IPS DF 6.9 (cell line): ENCODE data around the gene ANO7.

Source experiments
- DNase-seq: peaks from one replicate; pipeline ENCODE4 v3.0.0-alpha.2; 2013; ENCODE audit warnings: low read depth, low spot score
- H3K27ac ChIP-seq: one replicate; pipeline ENCODE4 v1.5.1; 2013; ENCODE audit warnings: low read length, control low read depth
- H3K27me3 ChIP-seq: 2 replicates; pipeline ENCODE4 v1.6.1; 2013; ENCODE audit warnings: mild to moderate bottlenecking, low read length; ENCODE audit not compliant: control insufficient read depth, insufficient read depth
- H3K36me3 ChIP-seq: 2 replicates; pipeline ENCODE4 v1.6.1; 2013; ENCODE audit warnings: low read length; ENCODE audit not compliant: control insufficient read depth, insufficient read depth
- H3K4me1 ChIP-seq: 2 replicates; pipeline ENCODE4 v1.6.1; 2013; ENCODE audit warnings: low read length; ENCODE audit not compliant: control insufficient read depth, insufficient read depth
- H3K4me3 ChIP-seq: 2 replicates; pipeline ENCODE4 v1.5.1; 2013; ENCODE audit warnings: mild to moderate bottlenecking, low read length
- H3K9me3 ChIP-seq: 2 replicates; pipeline ENCODE4 v1.6.1; 2013; ENCODE audit warnings: low read length, inconsistent platforms; ENCODE audit not compliant: control insufficient read depth, insufficient read depth
- WGBS: extraction: QIAGEN DNeasy Blood & Tissue Kit; methylation state at CpG from one replicate; pipeline ENCODE4 v1.1.7; 2013; ENCODE audit warnings: mixed read lengths, missing lambda C conversion rate; ENCODE audit not compliant: insufficient read length, insufficient coverage; 5-methylcytosine and 5-hydroxymethylcytosine counted together

ANO7 gene

DNA sequence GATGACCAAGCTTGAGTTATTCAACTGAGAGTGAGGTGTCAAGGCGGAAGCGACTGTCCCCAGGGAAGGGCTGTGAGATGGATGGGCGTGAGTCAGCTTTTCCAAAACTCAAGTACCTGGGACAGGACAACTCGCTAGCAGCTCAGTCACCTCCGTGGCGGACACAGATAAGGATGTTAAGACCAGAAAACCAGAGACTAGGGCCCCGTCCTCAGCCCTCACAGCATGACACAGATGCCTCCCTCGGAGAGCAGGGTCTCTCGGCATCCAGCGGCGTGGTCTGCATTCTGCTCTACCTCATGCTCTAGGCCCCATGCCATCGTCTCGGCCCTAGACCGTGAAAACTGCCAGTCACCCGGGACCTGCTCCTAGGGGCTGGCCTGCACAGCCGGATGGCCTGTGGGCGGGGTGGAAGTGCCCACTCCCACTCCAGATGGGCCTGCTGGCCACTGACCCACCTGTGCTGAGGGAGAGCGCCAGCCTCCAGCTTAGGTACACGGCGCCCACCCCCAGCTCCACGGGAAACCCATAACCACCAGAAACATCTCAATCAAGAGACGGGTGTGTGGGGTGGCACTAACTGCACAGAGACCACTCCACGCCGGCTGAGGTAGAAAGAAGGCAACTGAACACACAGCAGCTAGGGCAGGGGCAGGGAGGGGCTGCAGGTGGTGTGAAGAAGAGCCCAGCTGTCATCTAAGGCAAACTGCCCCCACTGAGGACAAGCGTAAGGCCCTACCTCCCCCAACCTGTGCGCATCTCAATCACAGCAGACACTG is 39.8 kb downstream of the ANO7 start:
- WGBS, result no CpG with 5 or more reads among the region's 26 CpGs
- no peak for DNase-seq
- Histone ChIP-seq H3K4me3 (no peak overlapping the region), H3K27me3 (no peaks in the 10 kb centered on the region), H3K27ac (no peak overlapping the region), H3K9me3 (no peaks in the 10 kb centered on the region), H3K4me1 (no peaks in the 10 kb centered on the region), H3K36me3 (peaks cover 32% of the 10 kb centered on the region)

DNA sequence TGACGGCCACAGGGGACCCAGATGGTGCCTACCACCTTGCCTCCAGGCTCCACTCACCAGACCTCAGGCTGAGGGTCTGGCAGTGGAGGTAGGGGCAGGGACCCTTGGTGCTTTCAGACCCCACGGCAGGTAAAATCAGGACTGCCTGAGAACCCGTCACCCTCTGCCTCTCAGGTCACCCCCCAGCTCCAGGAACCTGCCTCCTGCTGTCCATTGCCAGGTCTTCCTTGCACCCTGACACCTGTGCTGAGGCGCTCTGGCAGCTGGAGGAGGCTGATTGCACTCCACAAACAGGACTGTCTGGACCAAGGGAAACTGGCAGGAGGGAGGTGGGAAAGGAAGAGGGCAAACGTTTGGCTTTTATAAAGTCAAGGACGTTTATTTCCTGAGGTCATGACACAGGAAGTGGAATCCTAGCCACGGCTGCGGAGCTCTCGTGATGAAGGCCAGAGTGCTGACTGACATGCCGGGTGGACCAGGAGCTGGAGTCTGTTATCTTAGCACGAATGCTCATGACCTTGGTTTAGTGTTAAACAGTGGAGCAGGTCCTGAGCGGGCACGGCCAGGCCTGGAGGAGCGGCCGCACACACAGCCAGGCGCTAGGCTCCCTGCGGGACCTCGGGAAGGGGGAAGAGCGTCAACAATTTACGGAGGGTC is 40.5 kb downstream of the ANO7 start:
- Histone ChIP-seq H3K4me3 (no peak overlapping the region), H3K36me3 (peaks cover 38% of the 10 kb centered on the region), H3K27me3 (no peaks in the 10 kb centered on the region), H3K9me3 (no peaks in the 10 kb centered on the region), H3K27ac (no peak overlapping the region), H3K4me1 (no peaks in the 10 kb centered on the region)
- WGBS, result no CpG with 5 or more reads among the region's 20 CpGs
- DNase-seq, result no peak

DNA sequence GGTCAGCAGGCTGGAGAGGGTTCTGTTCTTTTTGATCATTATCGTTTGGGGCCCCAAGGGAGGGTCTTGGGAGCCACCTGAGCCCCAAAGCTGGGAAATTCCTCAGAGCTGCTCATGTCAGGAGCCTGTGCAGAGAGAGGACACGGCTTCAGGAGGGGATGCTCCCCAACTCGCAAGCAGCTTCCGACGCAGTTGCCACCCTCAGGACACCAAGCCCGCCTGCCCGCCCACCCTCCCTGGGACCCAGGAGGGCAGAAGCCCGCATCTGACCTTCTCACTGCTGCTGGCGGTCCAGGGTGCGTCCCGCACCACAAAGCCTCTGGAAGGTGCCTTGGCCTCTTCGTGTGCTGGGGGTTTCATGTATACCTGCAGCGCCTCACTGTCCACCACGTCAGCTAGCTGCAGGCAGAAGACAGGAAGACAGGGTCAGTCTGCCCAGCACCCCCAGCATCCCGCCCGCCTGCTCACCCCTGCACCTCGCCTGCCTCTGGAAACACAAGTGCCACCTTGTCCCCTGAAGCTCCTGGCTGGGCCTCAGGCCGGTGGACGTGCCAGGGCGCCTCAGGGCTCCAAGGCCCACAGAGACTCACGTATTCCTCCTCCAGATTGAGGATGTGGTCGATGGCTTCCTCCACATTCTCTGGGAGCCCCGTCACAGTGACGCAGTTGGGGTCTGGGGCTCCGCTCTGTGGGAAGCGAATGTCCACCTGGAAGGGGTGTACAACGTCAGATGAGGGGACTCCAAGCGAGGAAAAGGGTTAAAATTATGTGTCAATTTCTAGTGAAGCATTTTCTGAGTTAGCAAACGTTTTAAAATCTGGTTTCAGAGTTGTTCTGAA is 41.3 kb downstream of the ANO7 start:
- no peak for DNase-seq
- no peaks in the 10 kb centered on the region for H3K9me3 ChIP-seq
- no peaks in the 10 kb centered on the region for H3K4me1 ChIP-seq
- no peak overlapping the region for H3K4me3 ChIP-seq
- no peak overlapping the region for H3K27ac ChIP-seq
- peaks cover 41% of the 10 kb centered on the region for H3K36me3 ChIP-seq
- WGBS, result no CpG with 5 or more reads among the region's 29 CpGs
- H3K27me3 ChIP-seq, result no peaks in the 10 kb centered on the region

DNA sequence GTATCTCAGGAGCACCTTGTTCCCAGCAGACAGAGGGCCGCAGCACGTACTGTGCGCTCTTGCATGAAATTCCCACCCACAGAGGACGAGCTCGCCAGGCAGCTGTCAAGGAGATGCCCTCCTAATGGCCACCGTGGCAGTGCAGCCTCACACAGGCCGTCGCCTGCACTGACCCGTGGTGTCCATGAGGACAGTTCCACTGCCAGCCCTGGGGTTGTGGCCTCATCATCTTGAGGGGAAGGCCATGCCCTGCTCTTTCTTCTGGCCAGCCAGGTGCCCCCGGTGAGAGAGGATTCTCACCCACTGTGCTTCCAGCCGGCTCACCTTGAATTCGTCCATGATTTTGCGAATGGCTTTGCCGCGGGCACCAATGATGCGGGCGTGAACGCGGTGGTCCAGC is 42.0 kb downstream of the ANO7 start:
- no CpG with 5 or more reads among the region's 19 CpGs for WGBS
- peaks cover 47% of the 10 kb centered on the region for H3K36me3 ChIP-seq

DNA sequence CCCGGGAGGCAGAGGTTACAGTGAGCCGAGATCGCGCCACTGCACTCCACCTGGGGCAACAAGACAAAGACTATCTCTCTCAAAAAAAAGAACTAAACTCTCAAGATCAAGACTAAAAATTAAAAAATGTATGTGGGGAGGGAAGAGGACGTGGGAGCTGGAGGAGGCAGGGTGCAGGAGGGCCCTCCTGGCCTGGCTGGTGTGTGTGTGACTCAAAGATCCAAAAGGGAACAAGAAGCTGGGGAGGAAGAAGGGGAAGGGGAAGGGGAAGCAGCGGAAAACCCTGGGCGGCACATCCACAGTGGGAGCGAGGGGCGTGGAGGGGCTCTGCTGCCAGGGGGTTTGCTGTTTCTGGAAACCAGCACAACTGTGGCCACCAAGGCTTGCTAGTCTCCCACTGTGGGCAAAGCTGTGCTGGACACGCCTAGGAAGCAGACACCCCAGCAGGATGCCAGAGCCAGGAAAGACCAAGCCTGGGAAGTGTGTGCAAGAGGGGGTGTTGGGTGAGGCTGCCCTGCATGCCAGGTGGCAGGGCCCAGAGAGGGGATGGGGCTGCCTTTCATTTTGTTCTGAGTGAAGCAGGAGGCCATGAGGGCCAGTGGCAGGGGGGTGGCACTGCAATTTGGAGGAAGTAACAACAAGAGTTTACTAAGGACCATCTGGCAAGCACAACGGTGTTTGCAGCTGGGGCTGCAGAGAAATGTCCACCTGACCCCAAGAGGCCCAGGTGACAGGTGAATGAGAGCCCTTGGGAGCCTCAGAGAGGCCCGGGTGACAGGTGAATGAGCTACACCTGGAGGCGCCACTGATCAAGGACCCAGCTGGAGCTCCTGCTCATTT is 44.5 kb downstream of the ANO7 start:
- Histone ChIP-seq H3K4me3 (no peak overlapping the region), H3K4me1 (no peaks in the 10 kb centered on the region), H3K36me3 (peaks cover 61% of the 10 kb centered on the region), H3K27ac (no peak overlapping the region), H3K27me3 (no peaks in the 10 kb centered on the region), H3K9me3 (no peaks in the 10 kb centered on the region)
- whole genome bisulfite sequencing, result no CpG with 5 or more reads among the region's 13 CpGs
- no peak for DNase-seq

More for the DNA sequence above, 42.0 kb downstream of the ANO7 start:
- no peak overlapping the region for H3K4me3 ChIP-seq
- DNase-seq, result no peak
- H3K27me3 ChIP-seq, result no peaks in the 10 kb centered on the region
- no peaks in the 10 kb centered on the region for H3K9me3 ChIP-seq
- H3K4me1 ChIP-seq, result no peaks in the 10 kb centered on the region
- no peak overlapping the region for H3K27ac ChIP-seq

DNA sequence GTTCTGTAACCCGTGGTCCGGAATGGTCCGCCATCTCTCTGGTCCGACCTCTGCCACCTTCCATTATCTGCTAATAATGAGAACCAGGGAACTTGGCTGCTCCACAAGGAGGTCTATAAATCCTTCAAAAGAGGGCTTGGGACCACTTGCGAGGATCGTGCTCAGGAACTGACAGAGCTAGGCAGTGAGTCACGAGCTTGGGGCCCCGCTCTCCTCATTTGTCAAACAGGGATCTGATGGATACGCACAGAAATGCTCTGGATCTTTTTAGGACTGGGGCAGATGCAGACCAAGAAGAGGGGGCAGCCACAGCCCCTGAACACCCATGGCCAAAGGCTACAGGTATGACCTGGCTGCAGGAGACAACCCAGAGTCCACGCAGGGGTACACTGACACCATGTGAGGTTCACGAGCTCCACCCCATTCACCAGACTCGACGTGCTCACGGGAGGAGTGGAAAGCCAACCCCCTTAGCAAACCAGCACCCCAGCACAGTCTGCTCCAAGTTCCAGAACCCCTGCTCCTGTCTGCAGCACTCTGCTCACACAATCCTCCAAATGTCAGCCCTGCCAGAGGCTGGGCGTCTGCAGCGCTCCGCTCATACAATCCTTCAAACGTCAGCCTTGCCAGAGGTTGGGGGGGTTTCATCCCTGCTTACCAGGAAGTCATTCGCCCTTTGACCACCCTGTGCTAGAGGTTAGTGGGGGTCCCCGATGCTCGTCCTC is 45.8 kb downstream of the ANO7 start:
- Histone ChIP-seq H3K9me3 (no peaks in the 10 kb centered on the region), H3K4me1 (no peaks in the 10 kb centered on the region), H3K27ac (no peak overlapping the region), H3K4me3 (no peak overlapping the region), H3K27me3 (no peaks in the 10 kb centered on the region), H3K36me3 (peaks cover 63% of the 10 kb centered on the region)
- WGBS, result no CpG with 5 or more reads among the region's 21 CpGs
- DNase-seq, result no peak

DNA sequence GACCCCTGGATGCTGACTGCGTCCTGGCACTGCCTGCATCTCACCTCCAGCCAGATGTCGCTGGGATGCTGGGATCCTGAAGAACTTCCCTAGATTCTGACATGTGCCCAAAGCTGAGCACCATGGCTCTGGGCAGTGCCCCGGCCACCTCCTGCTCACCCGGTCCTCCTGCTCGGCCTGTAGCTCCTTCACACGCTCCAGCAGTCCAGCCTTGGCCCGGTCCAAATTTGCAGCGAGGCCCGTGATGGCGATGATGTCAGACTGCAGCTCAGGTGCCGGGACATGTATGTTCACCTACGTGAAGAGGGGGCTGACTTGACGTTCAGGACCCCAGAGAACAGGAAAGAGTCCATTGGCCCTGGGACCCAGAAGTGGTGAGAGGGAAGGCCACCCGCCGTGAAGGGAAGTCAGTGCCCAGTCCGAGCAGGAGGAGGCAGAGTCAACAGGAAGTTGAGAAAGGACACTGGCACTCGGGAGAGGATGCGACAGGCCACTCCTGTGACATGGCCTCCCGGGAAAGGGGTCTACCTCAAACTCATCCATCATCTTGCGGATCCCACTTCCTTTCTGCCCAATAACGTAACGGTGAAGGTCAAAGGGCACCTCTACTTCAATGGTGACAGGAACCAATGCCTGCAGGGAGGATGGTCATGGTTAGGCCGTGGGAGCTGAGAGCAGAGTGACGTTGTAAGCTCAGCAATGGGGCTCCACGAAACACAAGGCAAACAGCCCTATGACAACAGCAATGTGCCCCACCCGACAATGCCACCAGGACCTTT is 46.7 kb downstream of the ANO7 start:
- Histone ChIP-seq H3K4me1 (no peaks in the 10 kb centered on the region), H3K27ac (no peak overlapping the region), H3K9me3 (no peaks in the 10 kb centered on the region), H3K4me3 (no peak overlapping the region), H3K36me3 (peaks cover 66% of the 10 kb centered on the region), H3K27me3 (no peaks in the 10 kb centered on the region)
- WGBS, result no CpG with 5 or more reads among the region's 26 CpGs
- no peak for DNase-seq

DNA sequence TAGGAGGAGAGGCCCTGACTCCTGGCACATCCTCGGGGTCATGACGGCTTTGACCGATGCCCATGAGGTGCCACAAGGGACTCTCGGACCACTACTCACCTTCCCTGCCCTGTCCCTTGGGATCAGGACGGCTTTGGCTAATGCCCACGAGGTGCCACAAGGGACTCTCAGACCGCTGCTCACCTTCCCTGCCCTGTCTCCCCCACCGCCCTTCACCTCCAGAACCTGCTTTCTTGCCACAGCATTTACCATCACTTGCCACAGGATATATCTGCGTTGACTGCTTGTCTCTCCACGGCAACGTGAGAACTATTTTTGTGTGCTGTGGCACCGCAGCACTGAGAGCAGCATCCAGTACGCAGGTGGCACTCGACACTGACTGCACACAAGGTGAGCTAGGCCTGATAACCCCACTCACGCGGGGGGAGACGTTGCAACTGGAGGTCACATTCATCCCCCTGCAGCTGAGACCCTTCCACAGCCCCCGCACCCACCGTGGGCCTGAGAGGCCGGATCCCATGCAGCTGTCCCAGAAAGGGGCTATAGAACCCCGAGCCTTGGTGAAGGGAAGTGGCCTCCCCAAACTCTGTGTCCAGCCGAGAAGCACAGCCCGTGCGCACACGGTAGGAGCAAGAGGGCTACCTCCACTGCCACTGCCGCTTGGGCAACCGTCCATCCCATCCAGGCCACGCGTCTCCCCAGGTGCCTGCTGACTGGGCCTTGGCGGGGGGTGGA is 47.5 kb downstream of the ANO7 start:
- WGBS, result no CpG with 5 or more reads among the region's 30 CpGs
- no peaks in the 10 kb centered on the region for H3K4me1 ChIP-seq
- H3K4me3 ChIP-seq, result no peak overlapping the region
- H3K27me3 ChIP-seq, result no peaks in the 10 kb centered on the region
- H3K27ac ChIP-seq, result no peak overlapping the region
- no peaks in the 10 kb centered on the region for H3K9me3 ChIP-seq
- peaks cover 68% of the 10 kb centered on the region for H3K36me3 ChIP-seq
- DNase-seq, result no peak

DNA sequence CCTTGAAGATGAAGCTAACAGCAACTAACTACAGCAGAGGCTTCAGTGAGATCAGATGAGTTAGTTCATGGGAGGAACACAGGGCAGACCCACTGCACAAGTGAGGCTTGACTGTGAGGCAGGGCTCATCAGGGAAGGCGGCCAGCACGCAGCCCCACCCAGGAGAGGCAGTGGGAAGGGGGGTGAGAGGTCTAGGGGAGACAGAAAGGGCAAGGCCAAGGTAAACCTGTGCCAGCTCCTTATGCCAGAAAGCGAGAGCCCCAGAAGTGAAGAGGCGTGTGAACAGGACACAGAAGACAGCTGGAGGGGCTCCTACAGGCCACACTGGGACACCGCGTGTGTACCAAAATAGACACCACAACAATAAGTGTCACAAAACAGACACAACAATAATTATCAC is 48.6 kb downstream of the ANO7 start:
- Histone ChIP-seq H3K9me3 (no peaks in the 10 kb centered on the region), H3K4me1 (no peaks in the 10 kb centered on the region), H3K27ac (no peak overlapping the region), H3K27me3 (no peaks in the 10 kb centered on the region), H3K4me3 (no peak overlapping the region), H3K36me3 (peaks cover 63% of the 10 kb centered on the region)
- whole genome bisulfite sequencing, result no CpG with 5 or more reads among the region's 6 CpGs
- no peak for DNase-seq
